HG03442 (cell line): Measurements from ENCODE around the gene ZNF219.
"Not testable (repeated sequence)": the region's sequence is repeated elsewhere in the genome, so short reads cannot be mapped to it uniquely, and the experiment has no call there.

Experiments used
- ATAC-seq: cut with Tn5 transposase; IDR thresholded peaks from one replicate; pipeline ENCODE4 v1.9.1; 2021; ENCODE audit warnings: mild to moderate bottlenecking, moderate library complexity; ENCODE audit not compliant: unreplicated experiment

The ZNF219 gene

GRCh38 chr14:21049271-21049673, 49.2 kb downstream of the ZNF219 start:
- ATAC-seq, result no peak

- no peak for ATAC-seq
Measured at GRCh38 chr14:21048638-21049037, 49.8 kb downstream of the ZNF219 start.

GRCh38 chr14:21047378-21047781, 51.1 kb downstream of the ZNF219 start:
- ATAC-seq, result no peak

- ATAC-seq, result no peak
Measured at GRCh38 chr14:21043974-21044618, 54.4 kb downstream of the ZNF219 start.

- ATAC-seq, result no peak
Measured at GRCh38 chr14:21043387-21043973, 55.0 kb downstream of the ZNF219 start.

- no peak for ATAC-seq
Measured at GRCh38 chr14:21042918-21043317, 55.5 kb downstream of the ZNF219 start.

GRCh38 chr14:21041676-21042433, 56.6 kb downstream of the ZNF219 start, which contains the start of gene RNASE7:
Gene RNASE7, plus strand, starts transcription at chr14:21042362. Its CDS starts 631 bp downstream, at chr14:21042993.
- ATAC-seq, result no peak

GRCh38 chr14:21040941-21041340, 57.5 kb downstream of the ZNF219 start:
- not testable (repeated sequence) for ATAC-seq

- no peak for ATAC-seq
Measured at GRCh38 chr14:21040370-21040925, 58.0 kb downstream of the ZNF219 start.
